Muscle of arm (tissue), 12 donors: ENCODE data around the gene NCAPG. TPM values are rescaled to one million over a fixed set of nuclear protein-coding genes. Genes with fewer than 3 reads are reported as not detected.

Experiments used
- DNase-seq: peaks from one replicate; pipeline ENCODE4 v3.0.0-alpha.2; 2013
- polyA plus RNA-seq, 12 donors: library from polyadenylated mRNA; unstranded; fragments of 120-200 nt; gene quantifications; one replicate each; pipeline ENCODE4 v1.2.1, GENCODE V29; 2013; ENCODE audit not compliant: insufficient read length in 12 of 12

NCAPG gene
- polyA plus RNA-seq, 12 donors, result 8.1 to 24.6 (median 17.3) TPM; not detected in 1

DNA sequence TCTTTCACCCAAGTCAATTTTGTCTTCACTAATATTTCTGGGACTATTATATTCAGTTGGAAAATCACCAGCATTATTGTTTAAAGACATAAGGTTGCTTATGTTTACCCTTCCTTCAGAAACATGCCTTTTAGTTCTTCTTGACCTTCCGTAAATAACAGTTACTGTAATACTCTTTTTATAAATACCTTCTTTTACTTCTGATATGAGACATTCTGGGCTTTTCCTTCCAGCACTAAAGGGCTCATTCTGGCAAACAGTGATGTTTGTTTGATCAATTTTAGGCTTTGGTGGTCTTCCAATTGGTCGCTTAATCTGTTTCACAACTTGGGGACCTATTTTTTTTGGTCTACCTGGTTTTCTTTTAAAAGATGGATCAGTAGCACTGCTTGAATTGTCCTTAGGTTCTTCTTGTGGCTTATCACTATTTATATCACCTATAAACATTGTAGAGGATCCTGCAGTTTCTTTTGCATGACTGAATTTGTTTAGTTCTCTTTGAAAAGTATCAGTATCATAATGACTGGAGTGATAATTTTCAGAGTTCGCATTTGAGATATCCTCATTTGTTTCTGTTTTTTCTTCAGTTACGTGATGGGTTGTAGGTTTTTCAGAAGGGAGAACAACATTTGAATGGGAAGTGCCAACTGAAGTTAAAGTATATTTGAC, 64.8 kb downstream of the NCAPG start:
- DNase-seq, result no peak

GRCh38 chr4:17876943-17877342, 66.2 kb downstream of the NCAPG start:
- DNase-seq, result no peak

DNA sequence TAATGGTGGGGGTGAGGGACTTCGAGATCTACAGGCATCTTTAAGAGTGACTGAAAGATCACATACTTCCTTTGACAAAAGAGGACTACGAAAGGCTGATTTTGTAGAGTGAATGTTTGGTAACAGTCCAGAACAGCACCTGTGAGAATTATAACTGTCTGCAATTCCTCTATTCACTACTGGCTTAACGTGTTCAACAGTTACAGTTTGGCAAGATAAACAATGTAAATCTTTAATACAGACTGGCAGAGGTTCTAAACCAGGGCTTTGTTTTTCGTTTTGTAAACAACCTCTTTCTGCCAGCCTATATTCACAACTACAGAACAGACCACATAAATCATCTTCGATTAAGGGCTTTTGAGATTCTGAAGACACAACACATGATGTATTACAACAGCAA, 66.9 kb downstream of the NCAPG start:
- no peak for DNase-seq

DNA sequence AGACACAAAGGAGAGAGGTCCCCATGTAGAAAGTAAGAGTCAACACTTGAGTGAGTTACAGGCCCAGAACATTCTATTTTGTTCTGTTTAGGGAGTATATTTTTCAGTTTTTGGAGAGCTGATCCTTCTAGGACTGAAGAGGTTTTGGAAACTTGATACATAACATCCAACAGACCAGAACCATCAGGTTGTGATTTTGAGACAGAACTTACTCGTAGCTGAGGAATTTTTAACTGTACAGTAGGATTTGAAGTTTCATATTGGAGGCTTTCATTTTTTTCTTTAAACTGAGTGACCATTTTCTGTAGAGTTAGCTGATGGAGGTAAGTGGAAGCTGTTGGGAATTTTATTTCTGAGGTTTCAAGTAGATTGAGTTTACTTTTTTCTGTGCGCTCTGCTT, 73.3 kb downstream of the NCAPG start:
- DNase-seq, result no peak

DNA sequence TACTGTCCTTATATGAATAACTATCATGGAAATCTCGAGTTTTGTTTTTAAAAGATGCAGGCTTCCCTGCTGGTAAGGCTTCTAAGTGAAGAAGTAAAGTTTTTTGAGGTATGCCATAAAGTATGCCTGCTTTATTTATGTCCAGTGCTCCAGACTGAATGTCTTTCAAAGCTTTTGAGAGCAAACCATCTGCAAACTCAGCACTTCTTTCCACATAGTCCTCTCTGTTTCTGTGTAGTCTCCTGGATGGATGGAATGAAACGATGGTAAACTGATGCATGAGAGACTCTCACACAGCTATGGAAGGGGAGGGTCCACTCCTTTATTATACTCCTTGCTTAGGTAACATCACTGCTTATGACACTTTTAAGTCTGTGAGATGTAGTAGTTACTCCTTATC, 73.7 kb downstream of the NCAPG start:
- no peak for DNase-seq

- DNase-seq, result no peak
Measured at GRCh38 chr4:17889692-17890091, 78.9 kb downstream of the NCAPG start.

- no peak for DNase-seq
Measured at GRCh38 chr4:17894421-17894820, 83.6 kb downstream of the NCAPG start.

Other genes starting within 250 kb of the NCAPG start
- 10 to 100 TPM in 11 of 12 donors, not detected in 1; 37.7 to 54.0 (median 45.7) TPM for gene LAP3, start 233.8 kb upstream of the NCAPG start, polyA plus RNA-seq
- gene MED28, start 196.3 kb upstream of the NCAPG start, polyA plus RNA-seq, result 10 to 100 TPM; 24.9 to 95.0 (median 30.9) TPM
- 1 to 10 TPM in 10 of 12 donors, not detected in 2; 1.8 to 8.3 (median 5.1) TPM for gene FAM184B, start 29.4 kb upstream of the NCAPG start, polyA plus RNA-seq
- 10 to 100 TPM in 11 of 12 donors, not detected in 1; 18.9 to 59.0 (median 33.9) TPM for gene DCAF16, start 222 bp upstream of the NCAPG start, polyA plus RNA-seq
- gene LCORL, start 210.8 kb downstream of the NCAPG start, polyA plus RNA-seq, result 10 to 100 TPM in 11 of 12 donors, not detected in 1; 10.4 to 14.7 (median 12.4) TPM